HepG2 (cell line): Measurements from ENCODE around the gene ATP9B. TPM values are rescaled to one million over a fixed set of nuclear protein-coding genes. Genes with fewer than 3 reads are reported as not detected.

Source experiments
- ATAC-seq: fragments of 200-7000 bp; cut with Tn5 transposase; 3 replicates; pipeline ENCODE4 v1.9.1; 2020; ENCODE audit warnings: mild to moderate bottlenecking, moderate library complexity
- BruUV-seq: library from RNA; stranded (reverse); fragments of 400-500 nt; replicated peaks from 2 replicates; lab custom pipeline; 2021; lab: Mats Ljungman, UMichigan
- CTCF ChIA-PET: fragments of 300-600 bp; formaldehyde crosslinking; extraction: SDS; loops from one replicate; lab custom pipeline; 2021; ENCODE audit warnings: low total read pairs, inconsistent platforms, low intra/inter-chr PET ratio; lab: Yijun Ruan, JAX
- POLR2A ChIA-PET: fragments of 350-600 bp; sonication (Branson Sonifier 250); formaldehyde crosslinking; loops from one replicate; lab custom pipeline; 2020; ENCODE audit warnings: antibody characterized with exemption, inconsistent platforms; lab: Yijun Ruan, JAX
- DNase-seq: peaks from one replicate; pipeline ENCODE4 v3.0.0-alpha.2; 2015; ENCODE audit warnings: low spot score
- FAIRE-seq: peaks from 3 replicates; lab custom pipeline; 2011; peaks lifted over from hg19 to GRCh38; lab: Jason Lieb, UNC
- H2AFZ ChIP-seq: one replicate; pipeline ENCODE4 v1.6.1; 2011; ENCODE audit warnings: low read length, inconsistent platforms
- H3K27ac ChIP-seq: fragments of 300-600 bp; 3 replicates; pipeline ENCODE4 v1.8.0; 2011; ENCODE audit warnings: mixed run types, mild to moderate bottlenecking, mixed read lengths, low read length, inconsistent platforms; ENCODE audit not compliant: insufficient read depth; ENCODE audit errors: extremely low read length
- H3K27me3 ChIP-seq, 2 experiments: fragments of 200-600 bp in 1 of 2; 2 replicates in 1 of 2; 3 replicates in 1 of 2; pipeline versions ENCODE4 v1.6.0 to v1.8.0; 2011; ENCODE audit warnings: low read length in 2 of 2, mild to moderate bottlenecking in 2 of 2, moderate library complexity in 2 of 2, inconsistent platforms in 1 of 2; ENCODE audit not compliant: insufficient read depth in 2 of 2, control insufficient read depth in 1 of 2
- H3K36me3 ChIP-seq, 2 experiments: fragments of 200-600 bp in 1 of 2; replicated peaks in 1 of 2; 2 replicates in 1 of 2; 3 replicates in 1 of 2; pipeline versions ENCODE4 v1.5.1 to v1.8.0; 2011; ENCODE audit warnings: low read length in 2 of 2, inconsistent platforms in 1 of 2; ENCODE audit not compliant: insufficient read depth in 2 of 2, control insufficient read depth in 1 of 2
- H3K4me1 ChIP-seq: 2 replicates; pipeline ENCODE4 v1.5.1; 2012; ENCODE audit warnings: low read length, inconsistent platforms; ENCODE audit not compliant: insufficient read depth
- H3K4me2 ChIP-seq: 2 replicates; pipeline ENCODE4 v1.6.0; 2011; ENCODE audit warnings: low read depth, low read length, inconsistent platforms
- H3K4me3 ChIP-seq, 3 experiments: fragments of 200-600 bp in 1 of 3; sonication (generic), shearing (Covaris generic) in 1 of 3; replicated peaks in 1 of 3; 2 replicates each; pipeline ENCODE4 v1.5.1; 2011 to 2016; ENCODE audit warnings: low read length in 3 of 3, inconsistent platforms in 2 of 3, low read depth in 2 of 3, mild to moderate bottlenecking in 2 of 3, control low read depth in 1 of 3, mixed read lengths in 1 of 3; ENCODE audit not compliant: insufficient read depth in 1 of 3
- H3K79me2 ChIP-seq: one replicate; pipeline ENCODE4 v1.6.1; 2011; ENCODE audit warnings: low read length, inconsistent platforms; ENCODE audit not compliant: insufficient read depth
- H3K9ac ChIP-seq: 2 replicates; pipeline ENCODE4 v1.6.0; 2011; ENCODE audit warnings: mild to moderate bottlenecking, low read depth, low read length, inconsistent platforms; ENCODE audit not compliant: insufficient read depth
- H3K9me3 ChIP-seq: 2 replicates; pipeline ENCODE4 v1.5.1; 2012; ENCODE audit warnings: mild to moderate bottlenecking, low read length
- H4K20me1 ChIP-seq: 2 replicates; pipeline ENCODE4 v1.6.0; 2011; ENCODE audit warnings: inconsistent platforms, mild to moderate bottlenecking, low read length, moderate library complexity; ENCODE audit not compliant: insufficient read depth
- RFX1 ChIP-seq: fragments of 450-650 bp; IDR thresholded peaks from 2 replicates; pipeline ENCODE4 v1.6.1; 2017
- TAF15 ChIP-seq: fragments of 200-400 bp; formaldehyde crosslinking; IDR thresholded peaks from one replicate; pipeline ENCODE4 v1.6.1; 2018; ENCODE audit warnings: mild to moderate bottlenecking, low read depth, low read length; ENCODE audit not compliant: poor library complexity, severe bottlenecking
- ZNF251 ChIP-seq: sonication (generic); formaldehyde crosslinking; IDR thresholded peaks from 2 replicates; pipeline ENCODE4 v1.9.0; 2021; ENCODE audit warnings: mild to moderate bottlenecking, missing genetic modification reagents
- ZNF44 ChIP-seq: sonication (generic); formaldehyde crosslinking; IDR thresholded peaks from 2 replicates; pipeline ENCODE4 v1.5.1; 2020; ENCODE audit warnings: mild to moderate bottlenecking, missing genetic modification reagents
- ZNF747 ChIP-seq: sonication (generic); formaldehyde crosslinking; IDR thresholded peaks from 2 replicates; pipeline ENCODE4 v1.8.1; 2023; ENCODE audit warnings: missing genetic modification reagents, mild to moderate bottlenecking, borderline replicate concordance
- ZNF761 ChIP-seq: sonication (generic); formaldehyde crosslinking; conservative IDR thresholded peaks from 2 replicates; pipeline ENCODE4 v1.4.0; 2020; ENCODE audit warnings: mild to moderate bottlenecking, missing genetic modification reagents
- ZNF839 ChIP-seq: sonication (generic); formaldehyde crosslinking; IDR thresholded peaks from 2 replicates; pipeline ENCODE4 v1.4.0; 2020; ENCODE audit warnings: missing genetic modification reagents, mild to moderate bottlenecking, borderline replicate concordance
- WGBS: methylation state at CpG from one replicate; pipeline ENCODE4 v1.1.6; 2017; ENCODE audit warnings: low lambda C conversion rate; 5-methylcytosine and 5-hydroxymethylcytosine counted together
- in situ Hi-C: cut with HindIII; loops from 2 replicates; pipeline ENCODE4 v1.10.0; 2017; ENCODE audit warnings: low pct_unique_long_range_greater_than_20kb; ENCODE audit not compliant: extremely low pct_ligation_motif_present
- intact Hi-C: fragments of 100-400 bp; cut with micrococcal nuclease; formaldehyde crosslinking; loops from one replicate; pipeline ENCODE4 v1.10.0; 2022; ENCODE audit not compliant: unreplicated experiment
- polyA plus RNA-seq, 8 experiments: library from polyadenylated mRNA; depleted of rRNA in 3 of 8; stranded (reverse) in 7 of 8; unstranded in 1 of 8; fragments of >200 nt; fragmentation: Illumina TruSeq in 4 of 8; extraction: Trizol in 4 of 8; gene quantifications; 2 replicates each; pipeline versions ENCODE4 v1.2.1 to v1.2.3, GENCODE V29; 2011 to 2016; ENCODE audit warnings: low read depth in 4 of 8, missing spikeins in 1 of 8, mixed read lengths in 1 of 8; ENCODE audit not compliant: insufficient read depth in 1 of 8
- total RNA-seq, 5 experiments: library from RNA; depleted of rRNA; stranded (reverse); fragments of >200 nt; fragmentation: Illumina TruSeq; extraction: Trizol; gene quantifications; 2 replicates each; pipeline ENCODE4 v1.2.3, GENCODE V29; 2016; ENCODE audit warnings: low read depth in 1 of 5
- TF ChIP-seq, protein P1 (sequence below): sonication (generic); formaldehyde crosslinking; IDR thresholded peaks from 2 replicates; pipeline ENCODE4 v1.8.0; 2022; ENCODE audit warnings: mild to moderate bottlenecking, missing genetic modification reagents, moderate library complexity

ATP9B gene
- total and polyA plus RNA-seq, 2 of the 13 experiments (the other 11 are each of a cell fraction or from before 2014, with no cell fraction given): 10.8 to 11.3 TPM

- no peak overlapping the region for H2AFZ ChIP-seq
- H4K20me1 ChIP-seq: no peaks in the 10 kb centered on the region
- H3K36me3 ChIP-seq: no peaks in the 10 kb centered on the region
- peaks cover 20% of the 10 kb centered on the region for H3K79me2 ChIP-seq
- H3K4me2 ChIP-seq: no peak overlapping the region
- CTCF ChIA-PET: no interaction called here
- no peak for TF ChIP-seq RFX1
- TF ChIP-seq TAF15: no peak
- TF ChIP-seq ZNF747 (CRISPR knock-in tag): no peak
- no peak for TF ChIP-seq ZNF44 (CRISPR knock-in tag)
- TF ChIP-seq ZNF251 (CRISPR knock-in tag): no peak
- TF ChIP-seq ZNF761 (CRISPR knock-in tag): no peak
- TF ChIP-seq ZNF839 (CRISPR knock-in tag): no peak
- TF ChIP-seq, protein P1, sequence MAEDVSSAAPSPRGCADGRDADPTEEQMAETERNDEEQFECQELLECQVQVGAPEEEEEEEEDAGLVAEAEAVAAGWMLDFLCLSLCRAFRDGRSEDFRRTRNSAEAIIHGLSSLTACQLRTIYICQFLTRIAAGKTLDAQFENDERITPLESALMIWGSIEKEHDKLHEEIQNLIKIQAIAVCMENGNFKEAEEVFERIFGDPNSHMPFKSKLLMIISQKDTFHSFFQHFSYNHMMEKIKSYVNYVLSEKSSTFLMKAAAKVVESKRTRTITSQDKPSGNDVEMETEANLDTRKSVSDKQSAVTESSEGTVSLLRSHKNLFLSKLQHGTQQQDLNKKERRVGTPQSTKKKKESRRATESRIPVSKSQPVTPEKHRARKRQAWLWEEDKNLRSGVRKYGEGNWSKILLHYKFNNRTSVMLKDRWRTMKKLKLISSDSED (CRISPR knock-in tag): no peak
- peaks cover 30% of the 10 kb centered on the region for H3K4me1 ChIP-seq
- H3K9ac ChIP-seq: no peak overlapping the region
- in situ Hi-C loops (no loop called here), intact Hi-C loops (no loop called here)
- no peak overlapping the region for H3K4me3 ChIP-seq
- H3K27ac ChIP-seq: no peak overlapping the region
- 73% methylated on average over 4 of the region's 4 CpGs for WGBS
- no peak for DNase-seq
- no peaks in the 10 kb centered on the region for H3K9me3 ChIP-seq
- ATAC-seq: no peak
- H3K27me3 ChIP-seq: no peaks in the 10 kb centered on the region; a peak in 1 of 5 replicates
- no TSS peak for BruUV-seq
- POLR2A ChIA-PET: no interaction called here
- FAIRE-seq: no peak
Observed at GRCh38 chr18:79067611-79068010, 1.6 kb upstream of the ATP9B start.
